Cardiac muscle cell (in vitro differentiated cells and primary cell): ENCODE results near the gene KIDINS220. TPM values are rescaled to one million over a fixed set of nuclear protein-coding genes. Genes with fewer than 3 reads are reported as not detected.

Experiments used
- DNase-seq, 2 donors: peaks; one replicate each; pipeline versions ENCODE4 v3.0.0 to v3.0.0-alpha.2; 2010 to 2017; ENCODE audit warnings: low read depth in 1 of 2, low spot score in 1 of 2
- H3K27ac ChIP-seq: fragments of 200-600 bp; sonication (generic); 2 replicates; pipeline ENCODE4 v1.5.1; 2016
- H3K27me3 ChIP-seq: fragments of 200-600 bp; sonication (generic); 2 replicates; pipeline ENCODE4 v1.6.0; 2016; ENCODE audit warnings: control low read depth
- H3K36me3 ChIP-seq: fragments of 200-600 bp; sonication (generic); 2 replicates; pipeline ENCODE4 v1.5.1; 2016; ENCODE audit warnings: control low read depth
- H3K4me1 ChIP-seq: fragments of 200-600 bp; sonication (generic); 2 replicates; pipeline ENCODE4 v1.8.1; 2017; ENCODE audit warnings: low read depth, mild to moderate bottlenecking, mixed run types
- H3K4me3 ChIP-seq: fragments of 200-600 bp; sonication (generic); 2 replicates; pipeline ENCODE4 v1.5.1; 2016; ENCODE audit warnings: mild to moderate bottlenecking
- H3K9me3 ChIP-seq: fragments of 200-600 bp; sonication (generic); 2 replicates; pipeline ENCODE4 v1.5.1; 2017; ENCODE audit warnings: low read depth, mild to moderate bottlenecking, control low read depth
- CTCF ChIP-seq: IDR thresholded peaks from 2 replicates; pipeline ENCODE4 v1.5.1; 2012; ENCODE audit warnings: low read depth, mild to moderate bottlenecking, low read length
- polyA plus RNA-seq: library from polyadenylated mRNA; unstranded; fragments of >200 nt; fragmentation: Nextera tagmentation; extraction: Ambion mirVana; gene quantifications from 2 replicates; pipeline ENCODE4 v1.2.1, GENCODE V29; 2016
- total RNA-seq: library from RNA; depleted of rRNA; stranded (reverse); fragments of >200 nt; gene quantifications from 2 replicates; pipeline ENCODE4 v1.2.3, GENCODE V29; 2016

Gene KIDINS220
- total and polyA plus RNA-seq, 2 experiments from 2014 or later = 43.0 to 127 TPM

GRCh38 chr2:8835279-8835678, 2.1 kb downstream of the KIDINS220 start:
- Histone ChIP-seq H3K9me3 (no peaks in the 10 kb centered on the region), H3K4me3 (no peak overlapping the region), H3K36me3 (no peaks in the 10 kb centered on the region), H3K27me3 (no peaks in the 10 kb centered on the region), H3K27ac (no peak overlapping the region), H3K4me1 (peaks cover 17% of the 10 kb centered on the region)
- TF ChIP-seq CTCF = no peak
- no peak for DNase-seq

- Histone ChIP-seq H3K36me3 (no peaks in the 10 kb centered on the region), H3K9me3 (no peaks in the 10 kb centered on the region), H3K4me1 (peaks cover 24% of the 10 kb centered on the region), H3K4me3 (no peak overlapping the region), H3K27me3 (no peaks in the 10 kb centered on the region), H3K27ac (no peak overlapping the region)
- no peak for TF ChIP-seq CTCF
- no peak for DNase-seq
These were observed 3.6 kb downstream of the KIDINS220 start for GRCh38 chr2:8833853-8834252.

- DNase-seq = no peak
- TF ChIP-seq CTCF = no peak
- Histone ChIP-seq H3K4me3 (no peak overlapping the region), H3K9me3 (no peaks in the 10 kb centered on the region), H3K27me3 (no peaks in the 10 kb centered on the region), H3K27ac (no peak overlapping the region), H3K36me3 (no peaks in the 10 kb centered on the region), H3K4me1 (peaks cover 24% of the 10 kb centered on the region)
These were observed 5.9 kb downstream of the KIDINS220 start for GRCh38 chr2:8831516-8831915.

- TF ChIP-seq CTCF = no peak
- DNase-seq = no peak
- Histone ChIP-seq H3K27me3 (no peaks in the 10 kb centered on the region), H3K4me1 (peaks cover 18% of the 10 kb centered on the region), H3K9me3 (no peaks in the 10 kb centered on the region), H3K27ac (no peak overlapping the region), H3K36me3 (peaks cover 13% of the 10 kb centered on the region), H3K4me3 (no peak overlapping the region)
These were observed 9.7 kb downstream of the KIDINS220 start for GRCh38 chr2:8827729-8828128.

GRCh38 chr2:8822218-8822617, 15.2 kb downstream of the KIDINS220 start:
- Histone ChIP-seq H3K4me3 (no peak overlapping the region), H3K27ac (peak overlapping the region; percentile 81), H3K4me1 (peaks cover 25% of the 10 kb centered on the region), H3K9me3 (no peaks in the 10 kb centered on the region), H3K36me3 (peaks cover 29% of the 10 kb centered on the region), H3K27me3 (no peaks in the 10 kb centered on the region)
- peak in 1 of 2 donors; percentile 34 for DNase-seq
- TF ChIP-seq CTCF = no peak
